Fibroblast of skin of back (primary cell): Measurements from ENCODE around the gene GRK5.
A peak's percentile ranks its signal among the peaks of the same experiment; 100 is the strongest.
"Not testable (repeated sequence)": the region's sequence is repeated elsewhere in the genome, so short reads cannot be mapped to it uniquely, and the experiment has no call there.

ENCODE experiments used
- DNase-seq: peaks from one replicate; pipeline ENCODE4 v3.0.0-alpha.2; 2013

Gene GRK5

GRCh38 chr10:119461923-119462322, 254.6 kb downstream of the GRK5 start:
- no peak for DNase-seq

DNA sequence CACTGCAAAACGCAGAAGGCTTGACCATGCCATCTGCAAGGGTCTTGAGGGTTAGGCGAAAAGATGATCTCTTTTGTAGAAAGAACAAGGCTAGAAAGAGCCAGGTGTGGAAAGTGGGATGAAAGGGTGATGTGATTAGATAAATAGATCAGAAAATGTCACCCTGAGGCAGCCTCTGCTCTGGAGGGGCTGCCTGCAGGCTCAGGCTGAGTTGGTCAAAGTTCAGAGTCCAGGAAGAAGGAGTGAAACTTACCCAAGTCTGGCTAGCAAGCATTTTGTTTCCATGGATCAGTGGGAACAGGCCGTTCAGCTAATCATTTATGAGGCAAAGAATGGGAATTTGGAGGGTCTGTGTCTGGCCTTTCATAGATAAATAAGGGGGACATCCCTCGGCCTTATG, 255.4 kb downstream of the GRK5 start:
- DNase-seq, result no peak

- not testable (repeated sequence) for DNase-seq
Observed at GRCh38 chr10:119463195-119463594, 255.8 kb downstream of the GRK5 start.

DNA sequence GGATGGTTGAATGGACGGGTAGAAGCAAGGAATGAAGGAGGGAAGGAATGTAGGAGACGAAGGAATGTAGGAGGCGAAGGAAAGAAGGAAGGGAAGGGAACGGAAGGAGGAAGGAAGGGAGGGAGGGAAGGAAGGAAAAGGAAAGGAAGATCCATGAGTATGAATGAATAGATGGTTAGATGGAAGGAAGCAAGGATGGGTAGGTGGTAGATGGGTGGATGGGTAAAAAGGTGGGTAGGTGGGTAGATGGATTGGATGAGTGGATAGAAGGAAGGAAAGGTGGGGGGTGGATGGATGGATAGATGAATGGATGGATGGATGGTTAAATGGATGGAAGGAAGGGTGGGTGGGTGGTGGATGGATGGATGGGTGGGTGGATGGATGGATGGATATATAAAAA, 257.7 kb downstream of the GRK5 start:
- DNase-seq, result no peak

DNA sequence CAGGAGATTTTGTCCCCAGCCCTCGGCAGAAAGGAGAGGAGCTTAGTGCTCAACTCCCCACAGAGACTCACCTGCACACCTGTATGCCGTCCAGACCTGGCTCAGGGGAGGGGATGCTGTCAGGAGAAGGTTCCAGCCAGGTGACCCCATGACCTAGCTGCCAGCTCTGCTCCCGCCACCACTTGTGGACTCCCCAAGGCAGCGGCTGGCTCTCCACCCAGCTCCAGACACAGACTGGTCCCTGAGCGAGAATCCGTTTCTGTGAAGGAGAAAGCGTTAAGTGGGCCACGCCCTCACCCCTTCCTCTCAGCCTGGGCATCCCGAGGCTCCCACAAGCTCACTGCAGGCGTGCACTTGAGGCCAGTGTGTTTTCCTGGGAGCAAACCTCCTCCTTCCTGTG, 258.7 kb downstream of the GRK5 start:
- DNase-seq, result no peak

- DNase-seq, result peak; percentile 20
Observed at GRCh38 chr10:119466655-119467054, 259.3 kb downstream of the GRK5 start.

GRCh38 chr10:119468542-119469324, 261.4 kb downstream of the GRK5 start:
- DNase-seq, result no peak

- no peak for DNase-seq
Observed at GRCh38 chr10:119469325-119469707, 261.9 kb downstream of the GRK5 start.

DNA sequence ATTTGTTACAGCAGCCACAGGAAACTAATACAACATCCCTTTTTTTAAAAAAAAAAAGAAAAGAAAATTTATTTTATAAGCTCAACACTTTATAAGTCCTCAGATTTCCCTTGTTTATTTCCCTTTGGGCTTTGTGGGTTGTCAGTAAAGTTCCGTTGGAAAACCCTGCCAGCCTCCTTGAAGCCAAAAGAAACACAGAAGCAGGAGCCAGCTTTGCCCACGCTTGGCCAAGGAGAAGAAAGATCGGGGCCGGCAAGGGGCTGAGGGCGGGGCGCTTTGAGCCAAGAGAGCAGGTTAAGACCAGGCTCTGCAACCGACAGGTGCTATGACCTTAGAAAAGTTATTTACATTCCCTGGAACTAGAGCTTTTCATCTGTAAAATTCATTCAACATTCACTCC, 262.5 kb downstream of the GRK5 start:
- no peak for DNase-seq

DNA sequence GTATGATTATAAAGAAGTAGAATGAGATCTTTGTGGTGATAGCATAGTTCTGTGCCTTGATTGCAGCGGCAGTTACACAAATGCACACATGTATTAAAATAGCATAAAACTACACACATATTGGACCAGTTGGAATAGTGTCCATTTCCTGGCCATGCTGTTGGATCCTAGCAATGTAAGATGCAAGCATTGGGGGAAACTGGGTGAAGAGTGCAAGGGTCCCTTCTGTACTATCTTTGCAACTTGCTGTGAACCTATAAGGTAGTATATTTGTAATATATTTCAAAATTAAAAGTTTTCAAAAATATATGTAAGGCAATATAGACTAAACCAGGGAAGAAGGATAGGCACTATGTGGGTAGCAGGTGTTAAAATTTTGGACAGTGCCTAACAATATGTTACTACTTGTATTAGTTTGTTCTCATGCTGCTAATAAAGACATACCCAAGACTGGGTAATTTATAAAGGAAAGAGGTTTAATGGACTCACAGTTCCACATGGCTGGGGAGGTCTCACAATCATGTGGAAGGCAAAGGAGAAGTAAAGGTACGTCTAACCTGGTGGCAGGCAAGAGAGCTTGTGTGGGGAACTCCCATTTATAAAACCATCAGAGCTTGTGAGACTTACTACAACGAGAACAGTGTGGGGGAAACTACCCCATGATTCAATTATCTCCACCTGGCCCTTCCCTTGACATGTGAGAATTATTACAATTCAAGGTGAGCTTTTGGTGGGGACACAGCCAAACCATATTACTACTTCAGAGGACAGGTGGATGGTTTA, 263.7 kb downstream of the GRK5 start:
- no peak for DNase-seq

- no peak for DNase-seq
Observed at GRCh38 chr10:119473771-119474170, 266.4 kb downstream of the GRK5 start.

DNA sequence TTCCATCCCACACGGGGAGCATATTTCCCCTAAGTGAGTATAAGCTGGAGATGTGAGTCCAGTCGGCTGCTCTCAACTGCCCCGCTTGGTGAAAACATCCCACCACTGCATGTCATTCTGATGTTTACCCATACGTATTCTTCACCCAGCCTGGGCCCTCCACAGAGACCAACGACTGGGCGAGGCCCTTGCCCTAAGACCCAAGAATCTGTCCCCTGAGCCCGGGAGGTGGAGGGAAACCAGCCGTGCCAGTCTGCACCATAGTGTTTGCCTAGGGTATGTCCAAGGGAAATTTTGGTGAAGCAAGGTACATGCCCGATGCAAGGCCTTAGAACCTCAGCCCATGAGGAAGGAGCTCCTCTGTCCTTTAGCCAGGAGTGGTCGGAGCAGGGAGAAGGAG, 267.2 kb downstream of the GRK5 start:
- no peak for DNase-seq

GRCh38 chr10:119477444-119477843, 270.1 kb downstream of the GRK5 start:
- no peak for DNase-seq

GRCh38 chr10:119478111-119478802, 270.9 kb downstream of the GRK5 start:
- no peak for DNase-seq

GRCh38 chr10:119478811-119479341, 271.5 kb downstream of the GRK5 start:
- DNase-seq, result no peak

- no peak for DNase-seq
Observed at GRCh38 chr10:119479532-119479931, 272.2 kb downstream of the GRK5 start.

DNA sequence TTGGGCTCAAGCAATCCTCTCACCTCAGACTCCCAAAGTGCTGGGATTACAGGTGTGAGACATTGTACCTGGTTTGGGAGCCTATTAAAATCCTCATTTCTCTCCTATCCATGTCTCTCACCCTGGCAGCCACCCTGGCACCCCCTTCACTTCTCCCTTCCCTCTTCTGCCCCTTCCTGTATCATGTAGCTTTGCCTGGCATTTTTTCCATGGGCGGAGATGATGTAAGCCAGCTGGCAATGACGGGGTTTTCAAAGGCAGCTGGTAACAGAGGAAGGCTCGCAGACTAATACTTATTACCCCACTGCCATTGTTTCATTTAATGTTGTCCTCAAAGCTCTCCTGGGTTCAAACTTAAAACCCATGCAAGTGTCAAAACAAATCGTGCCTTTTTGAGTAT, 273.3 kb downstream of the GRK5 start:
- DNase-seq, result no peak

DNA sequence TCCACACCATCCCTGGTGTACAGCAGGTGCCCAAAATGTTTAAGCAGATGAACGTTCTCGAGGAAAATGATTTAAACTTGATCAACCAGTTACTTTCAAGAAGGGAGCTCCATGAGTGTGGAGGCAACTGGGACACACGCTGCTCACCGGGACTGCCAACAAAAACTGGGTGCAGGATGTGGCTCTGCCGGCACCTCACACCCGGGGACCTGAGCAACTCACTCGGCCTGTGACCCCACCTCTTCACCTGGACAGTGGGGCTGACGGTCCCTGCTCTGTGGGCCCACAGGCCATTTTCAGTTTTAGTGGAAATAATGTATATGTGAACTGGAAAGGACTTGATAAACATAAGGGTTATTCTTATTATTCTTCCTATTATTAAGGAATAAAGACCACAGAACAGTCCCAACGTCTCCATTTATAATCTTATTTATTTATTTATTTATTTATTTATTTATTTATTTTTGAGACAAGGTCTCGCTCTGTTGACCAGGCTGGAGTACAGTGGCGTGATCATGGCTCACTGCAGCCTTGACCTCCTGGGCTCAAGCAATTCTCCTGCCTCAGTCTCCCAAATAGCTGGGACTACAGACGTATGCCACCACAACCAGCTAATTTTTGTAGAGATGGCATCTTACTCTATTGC, 274.5 kb downstream of the GRK5 start:
- DNase-seq, result no peak

DNA sequence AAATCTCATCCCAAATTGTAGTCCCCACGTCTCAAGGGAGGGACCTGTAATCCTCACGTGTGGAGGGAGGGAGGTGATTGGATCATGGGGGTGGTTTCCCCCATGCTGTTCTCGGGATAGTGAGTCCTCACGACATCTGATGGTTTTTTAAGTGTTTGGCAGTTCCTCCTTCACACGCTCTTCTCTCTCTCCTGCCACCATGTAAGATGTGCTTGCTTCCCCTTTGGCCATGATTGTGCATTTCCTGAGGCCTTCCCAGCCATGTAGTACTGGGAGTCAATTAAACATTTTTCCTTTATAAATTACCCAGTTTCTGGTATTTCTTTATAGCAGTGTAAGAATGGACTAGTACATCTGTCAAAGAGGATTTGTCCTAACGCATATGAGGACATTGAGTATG, 275.6 kb downstream of the GRK5 start:
- DNase-seq, result no peak

DNA sequence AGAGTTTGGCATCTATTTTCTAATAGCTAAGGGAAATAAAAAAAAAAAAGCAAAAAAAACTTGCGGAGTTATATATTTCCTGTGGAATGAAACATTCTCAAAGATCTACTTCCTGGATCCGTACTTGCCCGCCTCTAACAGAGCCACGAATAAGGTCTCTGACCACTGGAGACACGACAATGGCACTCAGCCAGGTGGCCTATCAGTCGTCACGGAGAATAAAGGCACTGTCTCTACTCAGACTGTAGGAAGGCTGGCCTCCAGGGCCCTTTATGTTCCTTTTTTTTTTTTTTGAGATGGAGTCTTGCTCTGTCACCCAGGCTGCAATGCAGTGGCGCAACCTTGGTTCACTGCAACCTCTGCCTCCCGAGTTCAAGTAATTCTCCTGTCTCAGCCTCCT, 276.5 kb downstream of the GRK5 start:
- DNase-seq, result no peak

- no peak for DNase-seq
Observed at GRCh38 chr10:119488675-119489074, 281.3 kb downstream of the GRK5 start.

DNA sequence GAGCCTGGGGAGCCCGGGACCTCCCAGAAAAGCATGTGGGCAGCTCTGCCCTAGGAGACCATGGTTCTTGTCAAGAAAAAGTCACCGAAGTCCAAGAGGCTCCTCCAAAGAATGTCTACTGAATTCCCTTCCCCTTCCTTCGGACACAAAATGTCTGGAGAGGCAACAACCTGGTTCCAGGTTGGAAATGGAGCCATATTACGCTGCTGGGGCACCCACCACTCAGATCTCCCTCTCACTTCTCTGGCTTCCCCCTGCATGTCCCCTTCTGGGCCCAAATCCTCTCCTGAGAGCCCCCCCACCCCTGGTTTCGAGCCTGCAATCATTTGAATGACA, 282.6 kb downstream of the GRK5 start:
- no peak for DNase-seq
